Caco-2 (cell line): ENCODE results near the gene CFB. TPM values are rescaled to one million over a fixed set of nuclear protein-coding genes. Genes with fewer than 3 reads are reported as not detected.

Experiments used
- BruUV-seq: library from RNA; stranded (reverse); fragments of 400-500 nt; replicated peaks from 2 replicates; lab custom pipeline; 2021; lab: Mats Ljungman, UMichigan
- CTCF ChIA-PET: fragments of 300-600 bp; sonication (Branson Sonifier 250); formaldehyde crosslinking; loops from one replicate; lab custom pipeline; 2022; ENCODE audit warnings: antibody characterized with exemption; lab: Charles Lee
- POLR2A ChIA-PET: fragments of 300-600 bp; sonication (Branson Sonifier 250); formaldehyde crosslinking; loops from one replicate; lab custom pipeline; 2022; ENCODE audit warnings: antibody characterized with exemption; lab: Charles Lee
- DNase-seq, 2 experiments: peaks; one replicate each; pipeline versions ENCODE4 v3.0.0 to v3.0.0-alpha.2; 2020 to 2022
- H3K27me3 ChIP-seq: replicated peaks from 2 replicates; pipeline ENCODE4 v1.6.0; 2011; ENCODE audit warnings: low read length; ENCODE audit not compliant: control insufficient read depth, insufficient read depth
- H3K36me3 ChIP-seq: 2 replicates; pipeline ENCODE4 v1.5.1; 2011; ENCODE audit warnings: low read length; ENCODE audit not compliant: control insufficient read depth, insufficient read depth
- H3K4me1 ChIP-seq: fragments of 250-450 bp; sonication (Bioruptor Pico); 2 replicates; pipeline ENCODE4 v1.5.1; 2020; ENCODE audit warnings: mild to moderate bottlenecking
- H3K4me3 ChIP-seq: 2 replicates; pipeline ENCODE4 v1.5.1; 2011; ENCODE audit warnings: low read depth, mild to moderate bottlenecking, control low read depth, low read length
- H3K9me3 ChIP-seq: fragments of 250-450 bp; sonication (Bioruptor Pico); 2 replicates; pipeline ENCODE4 v1.5.1; 2020; ENCODE audit warnings: mild to moderate bottlenecking, moderate library complexity
- H3K27ac Mint-ChIP-seq: one replicate; pipeline ENCODE4 v1.8.0; 2022; ENCODE audit warnings: mixed read lengths; ENCODE audit not compliant: unreplicated experiment
- H3K27me3 Mint-ChIP-seq: one replicate; pipeline ENCODE4 v1.8.0; 2022; ENCODE audit warnings: mixed read lengths; ENCODE audit not compliant: insufficient read depth, unreplicated experiment
- H3K36me3 Mint-ChIP-seq: one replicate; pipeline ENCODE4 v1.8.0; 2022; ENCODE audit warnings: mild to moderate bottlenecking, mixed read lengths; ENCODE audit not compliant: insufficient read depth, unreplicated experiment
- H3K4me1 Mint-ChIP-seq: one replicate; pipeline ENCODE4 v1.8.0; 2022; ENCODE audit warnings: low read depth, mixed read lengths; ENCODE audit not compliant: unreplicated experiment
- H3K4me3 Mint-ChIP-seq: one replicate; pipeline ENCODE4 v1.8.0; 2022; ENCODE audit warnings: mild to moderate bottlenecking, moderate library complexity, mixed read lengths; ENCODE audit not compliant: unreplicated experiment
- H3K9me3 Mint-ChIP-seq: one replicate; pipeline ENCODE4 v1.8.0; 2022; ENCODE audit warnings: mixed read lengths; ENCODE audit not compliant: unreplicated experiment
- CTCF ChIP-seq, 2 experiments: fragments of 200-600 bp in 1 of 2; IDR thresholded peaks; 1 replicate in 1 of 2; 2 replicates in 1 of 2; pipeline versions ENCODE4 v1.5.1 to v1.8.0; 2011 to 2022; ENCODE audit warnings: antibody characterized with exemption in 1 of 2, control low read depth in 1 of 2, inconsistent platforms in 1 of 2, low read depth in 1 of 2, low read length in 1 of 2, mild to moderate bottlenecking in 1 of 2, moderate library complexity in 1 of 2; ENCODE audit not compliant: insufficient read depth in 1 of 2, severe bottlenecking in 1 of 2, unreplicated experiment in 1 of 2
- intact Hi-C: fragments of 100-400 bp; cut with micrococcal nuclease; formaldehyde crosslinking; loops from one replicate; pipeline ENCODE4 v1.10.0; 2022; ENCODE audit not compliant: unreplicated experiment
- total RNA-seq: library from RNA; stranded (reverse); gene quantifications from 2 replicates; pipeline ENCODE4 v1.2.3, GENCODE V29; 2022

Gene CFB
- total RNA-seq, 1 experiment from 2014 or later: 32.1 TPM

DNA sequence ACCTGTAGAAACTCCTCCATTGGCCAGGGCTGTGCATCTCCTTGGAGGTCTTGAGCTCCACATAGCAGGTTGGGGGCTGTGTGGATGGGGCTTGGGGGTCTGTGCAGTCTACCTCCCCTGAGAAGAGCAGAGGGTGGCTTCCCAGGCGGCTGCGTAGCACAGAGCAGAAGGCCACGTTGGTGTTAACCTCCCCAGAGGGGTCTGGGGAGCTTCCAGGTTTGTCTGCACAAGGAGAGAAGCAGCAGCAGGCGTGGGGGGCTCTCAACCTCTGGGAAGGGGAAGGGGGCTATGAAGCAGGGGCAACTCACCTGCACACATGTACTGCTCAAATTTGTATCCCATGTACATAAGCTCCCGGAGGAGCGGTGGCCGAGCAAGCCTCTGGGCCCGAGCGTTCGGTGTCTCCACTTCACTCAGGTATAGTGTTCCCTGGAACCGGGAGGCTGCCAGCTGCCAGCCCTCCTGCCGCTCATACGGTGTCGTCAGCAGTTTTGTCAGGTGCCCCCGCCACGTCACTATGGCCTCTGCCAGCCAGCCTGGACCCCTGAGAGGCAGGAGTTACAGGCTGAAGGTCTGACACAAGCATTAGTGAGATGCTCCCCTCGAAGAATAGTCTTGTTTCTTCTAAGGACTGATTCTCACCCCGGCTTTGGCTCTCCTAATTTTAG, 24.8 kb downstream of the CFB start:
- CTCF ChIA-PET: interaction anchor here (0.6 to 1.9 kb wide), 2 partner anchors 18 to 107 kb away, joined by 3 to 5 read pairs; no protein-coding TSS in a partner anchor
- Histone ChIP-seq H3K36me3 (peaks cover 1% of the 10 kb centered on the region; the same call in 1 of the 2 replicates), H3K4me3 (peak overlapping the region; percentile 76), H3K4me1 (peaks cover 5% of the 10 kb centered on the region; the same call in 1 of the 2 replicates), H3K27me3 (no peaks in the 10 kb centered on the region), H3K9me3 (no peaks in the 10 kb centered on the region)
- H3K9me3 Mint-ChIP-seq: no peaks in the 10 kb centered on the region
- peak overlapping the region; percentile 82 for H3K27ac Mint-ChIP-seq
- TF ChIP-seq CTCF (IDR thresholded peaks at IDR 0.05; ENCODE audit: insufficient read depth in 1 of 2, low read depth in 1 of 2, low read length in 1 of 2, severe bottlenecking in 1 of 2, unreplicated experiment in 1 of 2): no peak
- intact Hi-C loops: no loop called here
- H3K4me1 Mint-ChIP-seq: peaks cover 21% of the 10 kb centered on the region
- peaks cover 67% of the 10 kb centered on the region for H3K36me3 Mint-ChIP-seq
- peak overlapping the region; percentile 67 for H3K4me3 Mint-ChIP-seq
- no TSS peak for BruUV-seq
- POLR2A ChIA-PET: interaction anchor here (0.7 to 2.4 kb wide), 4 partner anchors 12 to 72 kb away, joined by 4 to 18 read pairs (median 7); partner anchors contain the start of genes NELFE and SKIC2
- H3K27me3 Mint-ChIP-seq: no peaks in the 10 kb centered on the region
- no peak for DNase-seq

GRCh38 chr6:31971279-31971992, 25.5 kb downstream of the CFB start:
- Histone ChIP-seq H3K27me3 (no peaks in the 10 kb centered on the region), H3K36me3 (peaks cover 1% of the 10 kb centered on the region; the same call in 1 of the 2 replicates), H3K4me1 (peaks cover 5% of the 10 kb centered on the region; the same call in 1 of the 2 replicates), H3K4me3 (peak overlapping the region; percentile 76), H3K9me3 (no peaks in the 10 kb centered on the region)
- H3K27ac Mint-ChIP-seq: peak overlapping the region; percentile 82
- H3K27me3 Mint-ChIP-seq: no peaks in the 10 kb centered on the region
- TF ChIP-seq CTCF (IDR thresholded peaks at IDR 0.05; ENCODE audit: insufficient read depth in 1 of 2, low read depth in 1 of 2, low read length in 1 of 2, severe bottlenecking in 1 of 2, unreplicated experiment in 1 of 2): no peak
- BruUV-seq: TSS peak; percentile 75
- intact Hi-C loops: no loop called here
- peaks cover 68% of the 10 kb centered on the region for H3K36me3 Mint-ChIP-seq
- peaks cover 21% of the 10 kb centered on the region for H3K4me1 Mint-ChIP-seq
- ChIA-PET CTCF (interaction anchor here (1.3 to 1.6 kb wide), 2 partner anchors 19 to 73 kb away, joined by 3 to 4 read pairs; no protein-coding TSS in a partner anchor), POLR2A (interaction anchor here (0.6 to 2.4 kb wide), 12 partner anchors 12 to 226 kb away, joined by 3 to 18 read pairs (median 4); partner anchors contain the start of genes CFB, HSPA1A, HSPA1B and HSPA1L)
- peak overlapping the region; percentile 67 for H3K4me3 Mint-ChIP-seq
- H3K9me3 Mint-ChIP-seq: no peaks in the 10 kb centered on the region
- no peak for DNase-seq
